Omental fat pad (tissue), 4 donors: ENCODE results near the gene AKTIP. TPM values are rescaled to one million over a fixed set of nuclear protein-coding genes. Genes with fewer than 3 reads are reported as not detected.
"Not testable (repeated sequence)": the region's sequence is repeated elsewhere in the genome, so short reads cannot be mapped to it uniquely, and the experiment has no call there.

Source experiments
- ATAC-seq: fragments of 150-250 bp; one replicate; pipeline ENCODE4 v1.9.1; 2016; ENCODE audit warnings: mild to moderate bottlenecking, moderate library complexity; ENCODE audit not compliant: low FRiP score
- DNase-seq: peaks from one replicate; pipeline ENCODE4 v3.0.0-alpha.2; 2019; ENCODE audit warnings: low spot score
- CTCF ChIP-seq, 3 donors: fragments of 450-650 bp; IDR thresholded peaks; one replicate each; pipeline ENCODE4 v1.5.1; 2016 to 2017; ENCODE audit warnings: antibody characterized with exemption in 3 of 3, mild to moderate bottlenecking in 3 of 3, moderate library complexity in 2 of 3
- total RNA-seq, 4 donors: library from RNA; depleted of rRNA; stranded (reverse); fragments of >200 nt; gene quantifications; one replicate each; pipeline ENCODE4 v1.1.0, GENCODE V29; 2016

The AKTIP gene
- 10 to 100 TPM; 22.6 to 57.4 (median 37.6) TPM for total RNA-seq

- ATAC-seq (peak; percentile 6), DNase-seq (no peak)
- TF ChIP-seq CTCF (IDR thresholded peaks at IDR 0.05) = no peak
These were observed at the start of gene AKTIP for GRCh38 chr16:53502331-53503269. Gene AKTIP, minus strand, starts transcription at chr16:53503209. Its CDS starts 2,950 bp downstream, at chr16:53500259.

- no peak for TF ChIP-seq CTCF (IDR thresholded peaks at IDR 0.05)
- peak; percentile 25 for DNase-seq
- ATAC-seq = peak; percentile 58
These were observed 47.1 kb upstream of the AKTIP start for GRCh38 chr16:53549970-53550690.

GRCh38 chr16:53546988-53547391 lies 44.0 kb upstream of the AKTIP start:
- no peak for TF ChIP-seq CTCF (IDR thresholded peaks at IDR 0.05)
- DNase-seq (no peak), ATAC-seq (no peak)

DNA sequence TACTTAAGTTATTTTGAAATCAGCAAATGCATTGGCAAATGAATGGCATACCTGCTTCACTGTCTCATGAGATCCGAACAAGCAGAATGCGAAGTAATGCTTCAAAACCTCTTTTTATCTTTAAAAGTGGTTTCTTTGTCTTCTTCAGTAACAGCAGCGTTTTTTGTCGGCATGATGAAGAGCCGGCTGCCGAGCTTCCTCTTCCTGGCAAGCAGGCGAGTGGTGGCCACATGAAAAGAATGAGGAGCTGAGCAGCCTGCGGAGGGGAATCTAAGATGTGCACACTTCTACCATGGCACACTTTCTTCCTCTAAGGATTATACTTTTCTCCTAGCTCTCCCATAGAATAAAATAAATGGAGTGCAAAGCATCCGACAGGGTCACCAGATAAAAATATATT lies 42.4 kb upstream of the AKTIP start:
- ATAC-seq = no peak
- TF ChIP-seq CTCF (IDR thresholded peaks at IDR 0.05) = no peak
- no peak for DNase-seq

DNA sequence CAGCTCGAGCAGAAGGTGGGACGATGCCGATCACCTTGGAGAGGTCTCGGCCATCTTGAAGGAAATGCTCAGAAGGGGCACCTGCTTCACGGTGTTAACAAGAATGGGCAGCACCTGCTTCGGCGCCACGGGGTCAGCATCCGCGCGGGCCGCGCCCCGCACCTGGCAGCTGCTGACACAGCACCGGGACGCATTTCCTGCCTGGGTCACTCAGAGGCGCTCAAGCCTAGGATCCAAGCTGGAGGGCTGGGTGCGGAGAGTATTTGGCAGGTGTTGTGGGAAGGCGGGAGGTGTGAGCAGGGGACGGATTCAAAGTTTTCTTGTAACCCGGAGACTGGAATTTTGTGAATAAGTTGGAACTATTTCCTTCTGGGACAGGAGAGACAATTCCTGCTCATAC lies 39.3 kb upstream of the AKTIP start:
- no peak for TF ChIP-seq CTCF (IDR thresholded peaks at IDR 0.05)
- ATAC-seq (no peak), DNase-seq (no peak)

- no peak for TF ChIP-seq CTCF (IDR thresholded peaks at IDR 0.05)
- DNase-seq (no peak), ATAC-seq (no peak)
These were observed 38.3 kb upstream of the AKTIP start for GRCh38 chr16:53541326-53541725.

DNA sequence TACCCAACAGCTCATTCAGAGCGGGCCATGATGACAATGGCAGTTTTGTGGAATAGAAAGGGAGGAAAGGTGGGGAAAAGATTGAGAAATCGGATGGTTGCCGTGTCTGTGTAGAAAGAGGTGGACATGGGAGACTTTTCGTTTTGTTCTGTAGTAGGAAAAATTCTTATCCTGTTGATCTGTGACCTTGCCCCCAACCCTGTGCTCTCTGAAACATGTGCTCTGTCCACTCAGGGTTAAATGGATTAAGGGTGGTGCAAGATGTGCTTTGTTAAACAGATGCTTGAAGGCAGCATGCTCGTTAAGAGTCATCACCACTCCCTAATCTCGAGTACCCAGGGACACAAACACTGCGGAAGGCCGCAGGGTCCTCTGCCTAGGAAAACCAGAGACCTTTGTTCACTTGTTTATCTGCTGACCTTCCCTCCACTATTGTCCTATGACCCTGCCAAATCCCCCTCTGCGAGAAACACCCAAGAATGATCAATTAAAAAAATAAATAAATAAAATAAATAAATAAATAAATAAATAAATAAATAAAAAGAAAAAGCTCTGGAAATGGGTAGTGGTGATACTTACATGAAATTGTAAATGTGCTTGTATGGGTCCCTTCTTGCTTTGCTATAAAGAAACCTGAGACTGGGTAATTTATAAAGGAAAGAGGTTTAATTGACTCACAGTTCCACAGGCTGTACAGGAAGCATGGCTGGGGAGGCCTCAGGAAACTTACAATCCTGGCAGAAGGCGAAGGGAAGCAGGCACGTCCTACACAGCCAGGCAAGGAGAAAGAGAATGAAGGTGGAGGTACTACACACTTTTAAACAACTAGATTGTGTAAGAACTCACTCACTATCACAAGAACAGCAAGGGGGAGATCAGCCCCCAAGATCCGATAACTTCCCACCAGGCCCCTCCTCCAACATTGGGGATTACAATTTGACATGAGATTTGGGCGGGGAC lies 37.0 kb upstream of the AKTIP start:
- not testable (repeated sequence) for DNase-seq, ATAC-seq

GRCh38 chr16:53539346-53539745 lies 36.3 kb upstream of the AKTIP start:
- not testable (repeated sequence) for ATAC-seq, DNase-seq
